ENCODE measurements around the gene EIPR1.

- no peak for TF ChIP-seq CTCF (conservative IDR thresholded peaks at IDR 0.05)
- no peak for TF ChIP-seq ZFX (IDR thresholded peaks at IDR 0.05)
Measured at GRCh38 chr2:3277050-3277747, 100.4 kb downstream of the EIPR1 start.
